HG03135 (cell line): ENCODE results near the gene HSPA12B.

ENCODE experiments used
- ATAC-seq: cut with Tn5 transposase; IDR thresholded peaks from one replicate; pipeline ENCODE4 v1.9.1; 2021; ENCODE audit warnings: mild to moderate bottlenecking, moderate library complexity; ENCODE audit not compliant: unreplicated experiment

Gene HSPA12B

GRCh38 chr20:3704087-3704486 is 28.4 kb upstream of the HSPA12B start:
- no peak for ATAC-seq

GRCh38 chr20:3705491-3705969 is 27.0 kb upstream of the HSPA12B start:
- ATAC-seq = no peak

- no peak for ATAC-seq
Observed at GRCh38 chr20:3705970-3706739, 26.3 kb upstream of the HSPA12B start.

- no peak for ATAC-seq
Observed at GRCh38 chr20:3706774-3707507, 25.5 kb upstream of the HSPA12B start.

GRCh38 chr20:3707508-3707899 is 25.0 kb upstream of the HSPA12B start:
- no peak for ATAC-seq

- no peak for ATAC-seq
Observed at GRCh38 chr20:3710011-3710466, 22.4 kb upstream of the HSPA12B start.

GRCh38 chr20:3710703-3711483 is 21.6 kb upstream of the HSPA12B start:
- no peak for ATAC-seq

- ATAC-seq = no peak
Observed at GRCh38 chr20:3711484-3711941, 21.0 kb upstream of the HSPA12B start.

- no peak for ATAC-seq
Observed at GRCh38 chr20:3712279-3712873, 20.1 kb upstream of the HSPA12B start, which contains the start of gene SIGLEC1. Gene SIGLEC1 (minus strand): TSS chr20:3712600. CDS start chr20:3707128, 5,472 bp downstream.

- no peak for ATAC-seq
Observed at GRCh38 chr20:3714092-3714491, 18.4 kb upstream of the HSPA12B start.

- no peak for ATAC-seq
Observed at GRCh38 chr20:3716195-3716834, 16.2 kb upstream of the HSPA12B start.

- ATAC-seq = no peak
Observed at GRCh38 chr20:3719046-3719445, 13.4 kb upstream of the HSPA12B start.

GRCh38 chr20:3720068-3720467 is 12.4 kb upstream of the HSPA12B start:
- ATAC-seq = no peak

GRCh38 chr20:3720626-3721025 is 11.9 kb upstream of the HSPA12B start:
- no peak for ATAC-seq

- ATAC-seq = no peak
Observed at GRCh38 chr20:3721912-3722311, 10.6 kb upstream of the HSPA12B start.

- no peak for ATAC-seq
Observed at GRCh38 chr20:3723284-3723683, 9.2 kb upstream of the HSPA12B start.

- no peak for ATAC-seq
Observed at GRCh38 chr20:3724356-3724755, 8.1 kb upstream of the HSPA12B start.

GRCh38 chr20:3727401-3728021 is 5.0 kb upstream of the HSPA12B start:
- no peak for ATAC-seq

GRCh38 chr20:3728354-3728753 is 4.1 kb upstream of the HSPA12B start:
- no peak for ATAC-seq

GRCh38 chr20:3728876-3729275 is 3.6 kb upstream of the HSPA12B start:
- no peak for ATAC-seq
